Measurements from ENCODE around the gene ADRA2B. TPM values are rescaled to one million over a fixed set of nuclear protein-coding genes. Genes with fewer than 3 reads are reported as not detected.

ADRA2B gene
- total RNA-seq, 4 donors from 2014 or later = 0.33 to 4.6 (median 1.4) TPM

- TF ChIP-seq CTCF (IDR thresholded peaks at IDR 0.05; ENCODE audit: low read depth) = no peak
Observed at GRCh38 chr2:96103187-96103601, 13.2 kb downstream of the ADRA2B start.

- no peak for TF ChIP-seq CTCF (IDR thresholded peaks at IDR 0.05; ENCODE audit: low read depth)
Observed at GRCh38 chr2:96102596-96103186, 13.7 kb downstream of the ADRA2B start.

GRCh38 chr2:96100893-96101304 is 15.5 kb downstream of the ADRA2B start:
- no peak for TF ChIP-seq CTCF (IDR thresholded peaks at IDR 0.05; ENCODE audit: low read depth)

- TF ChIP-seq CTCF (IDR thresholded peaks at IDR 0.05; ENCODE audit: low read depth) = no peak
Observed at GRCh38 chr2:96099861-96100798, 16.2 kb downstream of the ADRA2B start.

- no peak for TF ChIP-seq CTCF (IDR thresholded peaks at IDR 0.05; ENCODE audit: low read depth)
Observed at GRCh38 chr2:96098900-96099590, 17.3 kb downstream of the ADRA2B start.

- no peak for TF ChIP-seq CTCF (IDR thresholded peaks at IDR 0.05; ENCODE audit: low read depth)
Observed at GRCh38 chr2:96097951-96098823, 18.2 kb downstream of the ADRA2B start.
